Vagina (tissue), 2 donors: ENCODE data around the gene PCDHA4.

Experiments used
- CTCF ChIP-seq, 3 experiments: fragments of 450-650 bp in 2 of 3; fragments of 200-600 bp in 1 of 3; sonication (generic) in 1 of 3; IDR thresholded peaks; one replicate each; pipeline ENCODE4 v1.5.1; 2017 to 2019; ENCODE audit warnings: antibody characterized with exemption in 3 of 3, mild to moderate bottlenecking in 2 of 3, moderate library complexity in 2 of 3
- POLR2A ChIP-seq, 2 donors: fragments of 450-650 bp; IDR thresholded peaks; one replicate each; pipeline ENCODE4 v1.6.1; 2017; ENCODE audit warnings: antibody characterized with exemption in 2 of 2, mild to moderate bottlenecking in 2 of 2, moderate library complexity in 2 of 2
- POLR2AphosphoS5 ChIP-seq, 2 donors: sonication (generic); formaldehyde crosslinking; IDR thresholded peaks; one replicate each; pipeline ENCODE4 v1.9.0; 2017; ENCODE audit warnings: antibody characterized with exemption in 2 of 2, mild to moderate bottlenecking in 2 of 2, low read depth in 1 of 2; ENCODE audit not compliant: insufficient read depth in 1 of 2

DNA sequence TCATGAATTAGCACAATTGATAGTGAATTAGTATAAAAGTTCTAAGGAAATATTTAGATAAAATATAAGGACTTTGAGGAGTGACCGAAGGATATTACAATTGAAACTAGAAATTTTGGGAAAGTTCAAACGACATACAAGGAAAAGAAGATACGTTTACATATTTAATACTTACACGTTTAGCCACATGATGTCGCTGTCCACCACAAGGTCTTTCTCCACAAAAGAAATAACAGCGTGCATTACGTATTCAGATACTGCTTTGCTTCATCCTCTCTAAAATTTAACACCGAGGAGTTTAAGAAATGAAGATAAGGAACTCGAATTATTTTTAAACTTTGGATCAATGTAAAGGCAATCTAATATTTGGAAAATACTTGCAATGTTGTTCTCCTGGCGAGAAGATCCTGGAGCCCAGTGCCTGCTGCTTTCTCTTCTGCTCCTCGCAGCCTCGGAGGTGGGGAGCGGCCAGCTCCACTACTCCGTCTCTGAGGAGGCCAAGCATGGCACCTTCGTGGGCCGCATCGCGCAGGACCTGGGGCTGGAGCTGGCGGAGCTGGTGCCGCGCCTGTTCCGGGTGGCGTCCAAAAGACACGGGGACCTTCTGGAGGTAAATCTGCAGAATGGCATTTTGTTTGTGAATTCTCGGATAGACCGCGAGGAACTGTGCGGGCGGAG is 5.9 kb upstream of the PCDHA4 start, which contains the start of gene PCDHA3:
- TF ChIP-seq CTCF (IDR thresholded peaks at IDR 0.05) (no peak), POLR2AphosphoS5 (IDR thresholded peaks at IDR 0.05; ENCODE audit: insufficient read depth in 1 of 2, low read depth in 1 of 2) (no peak), POLR2A (IDR thresholded peaks at IDR 0.05) (no peak)
